Brain pericyte (primary cell): ENCODE measurements around the gene RIPK1.

Experiments used
- DNase-seq: peaks from one replicate; pipeline ENCODE4 v3.0.0-alpha.2; 2012; ENCODE audit warnings: low read depth, low spot score

Gene RIPK1

GRCh38 chr6:3081960-3082359, 13.7 kb downstream of the RIPK1 start:
- DNase-seq, result no peak

GRCh38 chr6:3085074-3085473, 16.8 kb downstream of the RIPK1 start:
- no peak for DNase-seq

GRCh38 chr6:3086282-3086946, 18.1 kb downstream of the RIPK1 start:
- no peak for DNase-seq

GRCh38 chr6:3088446-3088845, 20.2 kb downstream of the RIPK1 start:
- no peak for DNase-seq

GRCh38 chr6:3088968-3089367, 20.7 kb downstream of the RIPK1 start:
- peak; percentile 40 for DNase-seq

GRCh38 chr6:3090013-3090412, 21.7 kb downstream of the RIPK1 start:
- DNase-seq, result no peak

GRCh38 chr6:3094815-3095214, 26.5 kb downstream of the RIPK1 start:
- no peak for DNase-seq

GRCh38 chr6:3102875-3103274, 34.6 kb downstream of the RIPK1 start:
- DNase-seq, result no peak

GRCh38 chr6:3108746-3109414, 40.6 kb downstream of the RIPK1 start:
- no peak for DNase-seq

GRCh38 chr6:3109761-3110160, 41.5 kb downstream of the RIPK1 start:
- DNase-seq, result no peak

- DNase-seq, result no peak
These were observed 46.1 kb downstream of the RIPK1 start for GRCh38 chr6:3114377-3114776.

- DNase-seq, result no peak
These were observed 49.6 kb downstream of the RIPK1 start for GRCh38 chr6:3117912-3118352.

- peak; percentile 80 for DNase-seq
These were observed 50.2 kb downstream of the RIPK1 start, which contains the start of gene BPHL for GRCh38 chr6:3118353-3119039. Gene BPHL, plus strand, starts transcription at chr6:3118711. Its CDS starts 30 bp downstream, at chr6:3118741.

- DNase-seq, result no peak
These were observed 50.9 kb downstream of the RIPK1 start for GRCh38 chr6:3119040-3119723.

GRCh38 chr6:3120765-3121089, 52.4 kb downstream of the RIPK1 start:
- no peak for DNase-seq

- no peak for DNase-seq
These were observed 54.5 kb downstream of the RIPK1 start for GRCh38 chr6:3122823-3123182.

- no peak for DNase-seq
These were observed 56.4 kb downstream of the RIPK1 start for GRCh38 chr6:3124667-3125066.

GRCh38 chr6:3125815-3126214, 57.5 kb downstream of the RIPK1 start:
- no peak for DNase-seq

- no peak for DNase-seq
These were observed 60.2 kb downstream of the RIPK1 start for GRCh38 chr6:3128356-3129108.

GRCh38 chr6:3131695-3132094, 63.4 kb downstream of the RIPK1 start:
- no peak for DNase-seq

GRCh38 chr6:3133515-3133914, 65.2 kb downstream of the RIPK1 start:
- DNase-seq, result no peak
